ENCODE measurements around the gene ZFAND3. TPM values are rescaled to one million over a fixed set of nuclear protein-coding genes. Genes with fewer than 3 reads are reported as not detected.

The ZFAND3 gene
- polyA plus RNA-seq, 1 donor from 2014 or later, result 19.7 TPM

- TF ChIP-seq RAD21 (conservative IDR thresholded peaks at IDR 0.05), result no peak
- TF ChIP-seq EP300 (conservative IDR thresholded peaks at IDR 0.05; ENCODE audit: poor library complexity, severe bottlenecking), result no peak
- TF ChIP-seq TAF1 (IDR thresholded peaks at IDR 0.05; ENCODE audit: low read depth), result no peak
- TF ChIP-seq MXI1 (conservative IDR thresholded peaks at IDR 0.05; ENCODE audit: poor library complexity, severe bottlenecking), result no peak
- TF ChIP-seq POLR2AphosphoS5 (IDR thresholded peaks at IDR 0.05), result no peak
- TF ChIP-seq, protein P1, sequence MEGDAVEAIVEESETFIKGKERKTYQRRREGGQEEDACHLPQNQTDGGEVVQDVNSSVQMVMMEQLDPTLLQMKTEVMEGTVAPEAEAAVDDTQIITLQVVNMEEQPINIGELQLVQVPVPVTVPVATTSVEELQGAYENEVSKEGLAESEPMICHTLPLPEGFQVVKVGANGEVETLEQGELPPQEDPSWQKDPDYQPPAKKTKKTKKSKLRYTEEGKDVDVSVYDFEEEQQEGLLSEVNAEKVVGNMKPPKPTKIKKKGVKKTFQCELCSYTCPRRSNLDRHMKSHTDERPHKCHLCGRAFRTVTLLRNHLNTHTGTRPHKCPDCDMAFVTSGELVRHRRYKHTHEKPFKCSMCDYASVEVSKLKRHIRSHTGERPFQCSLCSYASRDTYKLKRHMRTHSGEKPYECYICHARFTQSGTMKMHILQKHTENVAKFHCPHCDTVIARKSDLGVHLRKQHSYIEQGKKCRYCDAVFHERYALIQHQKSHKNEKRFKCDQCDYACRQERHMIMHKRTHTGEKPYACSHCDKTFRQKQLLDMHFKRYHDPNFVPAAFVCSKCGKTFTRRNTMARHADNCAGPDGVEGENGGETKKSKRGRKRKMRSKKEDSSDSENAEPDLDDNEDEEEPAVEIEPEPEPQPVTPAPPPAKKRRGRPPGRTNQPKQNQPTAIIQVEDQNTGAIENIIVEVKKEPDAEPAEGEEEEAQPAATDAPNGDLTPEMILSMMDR (IDR thresholded peaks at IDR 0.05; ENCODE audit: poor library complexity, severe bottlenecking), result no peak
- TF ChIP-seq SMC3 (conservative IDR thresholded peaks at IDR 0.05; ENCODE audit: poor library complexity), result no peak
- TF ChIP-seq EZH2 (IDR thresholded peaks at IDR 0.05; ENCODE audit: borderline replicate concordance, insufficient read depth, low read length, poor library complexity, severe bottlenecking), result no peak
- no peak for TF ChIP-seq REST (IDR thresholded peaks at IDR 0.05; ENCODE audit: borderline replicate concordance)
- no peak overlapping the region for H3K4me3 ChIP-seq (ENCODE audit: low read length)
- no peaks in the 10 kb centered on the region for H3K9me3 ChIP-seq (ENCODE audit: low read length)
- no peaks in the 10 kb centered on the region for H4K20me1 ChIP-seq (ENCODE audit: insufficient read depth)
- no peak overlapping the region for H3K27ac ChIP-seq (ENCODE audit: low read length)
- no peaks in the 10 kb centered on the region for H3K27me3 ChIP-seq (ENCODE audit: insufficient read depth, low read depth, low read length)
- H2AFZ ChIP-seq (ENCODE audit: low read depth, low read length), result no peak overlapping the region
- no peaks in the 10 kb centered on the region for H3K9me2 ChIP-seq (ENCODE audit: insufficient read depth, low read length)
- H3K36me3 ChIP-seq (ENCODE audit: insufficient read depth, low read length), result no peaks in the 10 kb centered on the region
- H3F3A ChIP-seq (ENCODE audit: insufficient read depth, low read length, poor library complexity, severe bottlenecking), result no peaks in the 10 kb centered on the region
- H3K79me2 ChIP-seq (replicated peaks; ENCODE audit: insufficient read depth, low read length), result no peaks in the 10 kb centered on the region
- no peak overlapping the region for H3K4me2 ChIP-seq (ENCODE audit: low read length)
- H3K9ac ChIP-seq (ENCODE audit: low read length), result no peak overlapping the region
Measured at GRCh38 chr6:37809197-37809543, 10.4 kb upstream of the ZFAND3 start.

DNA sequence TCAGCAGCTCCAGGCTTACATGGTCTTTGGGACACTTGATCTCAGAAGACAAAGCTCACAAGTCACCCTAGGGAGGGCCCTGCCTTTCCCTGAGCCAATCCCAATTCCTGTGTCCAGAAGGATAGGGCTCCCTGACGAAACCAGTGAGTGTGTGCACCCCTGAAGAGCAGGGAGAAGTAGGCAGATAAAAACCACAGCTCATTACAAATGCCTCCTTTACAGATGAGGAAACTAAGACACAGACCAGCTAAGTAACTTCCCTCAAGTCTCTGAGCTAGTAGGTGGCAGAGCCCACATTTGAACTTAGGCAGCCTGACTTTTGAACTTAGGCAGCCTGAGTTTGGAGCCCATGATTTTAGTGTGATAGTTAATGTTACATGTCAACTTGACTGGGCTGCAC lies 6.7 kb upstream of the ZFAND3 start:
- Histone ChIP-seq H2AFZ (ENCODE audit: low read depth, low read length) (no peak overlapping the region), H3K36me3 (ENCODE audit: insufficient read depth, low read length) (no peaks in the 10 kb centered on the region), H4K20me1 (ENCODE audit: insufficient read depth) (no peaks in the 10 kb centered on the region), H3K27ac (ENCODE audit: low read length) (no peak overlapping the region), H3K9me3 (ENCODE audit: low read length) (no peaks in the 10 kb centered on the region), H3K9me2 (ENCODE audit: insufficient read depth, low read length) (no peaks in the 10 kb centered on the region), H3F3A (ENCODE audit: insufficient read depth, low read length, poor library complexity, severe bottlenecking) (no peaks in the 10 kb centered on the region), H3K27me3 (ENCODE audit: insufficient read depth, low read depth, low read length) (no peaks in the 10 kb centered on the region), H3K4me2 (ENCODE audit: low read length) (no peak overlapping the region), H3K79me2 (replicated peaks; ENCODE audit: insufficient read depth, low read length) (no peaks in the 10 kb centered on the region), H3K4me3 (ENCODE audit: low read length) (no peak overlapping the region), H3K9ac (ENCODE audit: low read length) (no peak overlapping the region)
- TF ChIP-seq RAD21 (conservative IDR thresholded peaks at IDR 0.05), result no peak
- no peak for TF ChIP-seq POLR2AphosphoS5 (IDR thresholded peaks at IDR 0.05)
- TF ChIP-seq EZH2 (IDR thresholded peaks at IDR 0.05; ENCODE audit: borderline replicate concordance, insufficient read depth, low read length, poor library complexity, severe bottlenecking), result no peak
- no peak for TF ChIP-seq MXI1 (conservative IDR thresholded peaks at IDR 0.05; ENCODE audit: poor library complexity, severe bottlenecking)
- TF ChIP-seq REST (IDR thresholded peaks at IDR 0.05; ENCODE audit: borderline replicate concordance), result no peak
- TF ChIP-seq EP300 (conservative IDR thresholded peaks at IDR 0.05; ENCODE audit: poor library complexity, severe bottlenecking), result no peak
- TF ChIP-seq TAF1 (IDR thresholded peaks at IDR 0.05; ENCODE audit: low read depth), result no peak
- TF ChIP-seq SMC3 (conservative IDR thresholded peaks at IDR 0.05; ENCODE audit: poor library complexity), result no peak

Data from neural cell (in vitro differentiated cells).